ENCODE data around the gene NPAS3.

Gene NPAS3

DNA sequence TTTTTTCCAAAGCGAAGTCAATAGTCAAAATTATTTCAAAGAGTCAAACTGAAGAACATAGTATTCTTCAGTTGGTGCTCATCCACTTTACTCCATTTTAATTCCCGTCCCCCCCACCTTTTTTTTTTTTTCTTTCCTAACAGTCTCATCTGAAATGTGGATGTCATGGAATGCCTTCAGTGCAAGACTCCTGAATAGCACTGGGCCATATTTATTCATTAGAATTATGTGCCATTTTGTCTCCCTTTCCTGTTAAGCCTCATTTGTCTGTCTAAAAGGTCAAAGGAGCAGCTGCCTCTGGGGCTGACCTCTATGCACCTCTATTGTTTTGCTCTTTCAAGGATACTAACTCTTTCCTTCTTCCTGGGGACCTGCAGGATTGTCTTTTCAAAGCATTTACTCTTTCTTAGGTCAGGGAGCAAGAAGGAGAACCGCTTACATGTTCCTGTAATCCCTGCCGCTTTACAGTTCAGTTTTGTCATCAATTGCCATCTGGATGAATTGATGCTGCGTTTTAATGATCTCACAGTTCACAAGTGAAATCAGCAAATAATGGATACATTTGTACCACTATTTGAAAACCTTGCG, 310.6 kb downstream of the NPAS3 start:
- DNase-seq (ENCODE audit: low read depth, low spot score) = no peak

- no peak for DNase-seq (ENCODE audit: low read depth, low spot score)
These were observed 312.3 kb downstream of the NPAS3 start for GRCh38 chr14:33250963-33251362.

DNA sequence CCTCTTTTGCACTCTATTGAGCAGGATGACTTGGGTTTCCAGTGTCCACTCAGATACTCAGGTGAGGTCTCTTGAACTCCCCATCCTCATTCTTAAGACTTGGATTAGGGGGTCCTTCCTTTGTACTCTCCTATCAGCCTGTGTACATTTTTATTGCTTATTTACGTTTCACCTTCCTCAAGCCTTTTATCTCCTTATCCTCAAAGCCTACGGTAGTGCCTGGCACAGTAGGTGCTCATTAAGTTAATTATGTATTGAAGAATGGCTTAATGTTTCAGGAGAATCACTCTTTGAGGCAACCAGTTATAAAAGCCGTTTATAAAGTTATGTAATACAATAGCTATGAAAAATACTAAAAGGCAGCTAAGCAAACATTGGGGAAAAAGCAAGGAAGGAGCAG, 315.7 kb downstream of the NPAS3 start:
- DNase-seq (ENCODE audit: low read depth, low spot score) = no peak

- no peak for DNase-seq (ENCODE audit: low read depth, low spot score)
These were observed 316.2 kb downstream of the NPAS3 start for GRCh38 chr14:33254861-33255395.

- no peak for DNase-seq (ENCODE audit: low read depth, low spot score)
These were observed 319.1 kb downstream of the NPAS3 start for GRCh38 chr14:33257796-33258195.

- DNase-seq (ENCODE audit: low read depth, low spot score) = no peak
These were observed 321.1 kb downstream of the NPAS3 start for GRCh38 chr14:33259764-33260163.

DNA sequence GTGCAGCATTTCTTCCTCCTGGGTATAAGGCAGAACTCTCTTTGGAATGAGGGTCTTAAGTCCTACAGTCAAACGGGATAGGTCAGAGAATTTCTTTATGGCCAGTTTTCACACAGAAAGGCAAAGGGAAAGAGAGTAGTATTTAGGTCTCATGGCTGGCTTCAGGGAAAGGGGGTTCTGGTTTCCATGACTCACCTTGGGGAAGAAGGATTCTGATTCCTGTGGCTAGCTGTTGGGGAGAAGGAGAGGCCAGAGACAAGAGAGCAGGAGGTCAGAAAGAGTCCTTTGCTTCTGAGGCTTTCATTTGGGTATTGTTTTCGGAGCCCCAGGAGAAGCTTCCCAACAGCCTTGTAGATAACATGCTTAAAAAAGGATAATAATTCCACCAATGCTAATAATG, 332.5 kb downstream of the NPAS3 start:
- DNase-seq (ENCODE audit: low read depth, low spot score) = peak; percentile 80

DNA sequence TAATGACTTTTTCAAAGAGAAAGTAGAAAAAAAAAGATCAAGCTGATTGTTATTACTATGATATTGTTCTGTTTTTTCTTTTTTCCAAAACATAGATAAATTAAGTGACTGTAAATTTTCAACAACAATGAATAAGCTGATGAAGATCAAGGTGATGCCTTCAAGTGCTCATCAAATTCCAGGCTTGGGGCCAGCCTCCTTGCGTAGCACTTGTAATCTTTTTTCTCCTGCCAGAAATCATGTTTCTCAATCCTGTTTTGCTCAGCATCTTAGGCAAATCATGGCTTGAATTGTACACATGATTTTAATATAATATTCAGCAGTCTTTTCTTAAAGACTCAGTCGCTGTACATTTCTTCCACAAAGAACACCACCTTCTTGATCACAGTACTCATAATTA, 333.2 kb downstream of the NPAS3 start:
- DNase-seq (ENCODE audit: low read depth, low spot score) = no peak

DNA sequence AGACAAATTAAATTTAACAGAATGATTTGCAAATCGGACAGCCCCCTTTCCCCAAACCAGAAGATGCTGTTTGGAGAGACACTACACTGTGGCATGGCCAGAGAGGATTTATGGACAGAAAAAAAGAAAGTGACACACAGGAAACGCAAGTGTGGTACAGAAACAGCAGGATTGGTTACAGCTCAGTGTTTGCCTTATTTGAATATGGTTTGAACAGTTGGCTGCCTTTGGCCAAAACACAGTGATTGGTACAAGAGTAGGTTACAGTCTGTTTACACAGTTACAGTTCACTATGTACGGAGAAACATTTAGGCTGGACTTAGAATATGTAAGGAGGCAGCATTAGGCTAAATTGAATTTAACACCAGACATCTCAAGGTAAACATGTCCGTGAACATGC, 335.3 kb downstream of the NPAS3 start:
- no peak for DNase-seq (ENCODE audit: low read depth, low spot score)

DNA sequence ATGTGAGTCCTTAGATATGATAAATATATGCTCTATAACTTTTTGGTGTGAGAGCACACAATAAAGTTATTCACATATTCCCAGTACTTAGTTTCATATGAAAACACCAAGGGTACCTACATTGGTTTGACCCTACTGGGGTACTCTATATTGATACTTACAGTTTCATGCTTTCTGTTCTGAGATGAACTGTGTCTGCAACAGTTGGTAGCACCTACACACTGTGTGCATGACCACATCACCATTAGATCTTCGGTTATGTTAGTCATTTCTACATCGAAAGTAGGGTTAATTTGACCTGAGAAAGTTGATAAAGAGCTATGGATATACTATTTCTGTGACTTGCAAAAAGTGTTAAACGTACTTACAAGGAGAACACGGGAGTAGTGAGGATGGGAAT, 337.2 kb downstream of the NPAS3 start:
- DNase-seq (ENCODE audit: low read depth, low spot score) = no peak

GRCh38 chr14:33279865-33280264, 341.2 kb downstream of the NPAS3 start:
- DNase-seq (ENCODE audit: low read depth, low spot score) = no peak

DNA sequence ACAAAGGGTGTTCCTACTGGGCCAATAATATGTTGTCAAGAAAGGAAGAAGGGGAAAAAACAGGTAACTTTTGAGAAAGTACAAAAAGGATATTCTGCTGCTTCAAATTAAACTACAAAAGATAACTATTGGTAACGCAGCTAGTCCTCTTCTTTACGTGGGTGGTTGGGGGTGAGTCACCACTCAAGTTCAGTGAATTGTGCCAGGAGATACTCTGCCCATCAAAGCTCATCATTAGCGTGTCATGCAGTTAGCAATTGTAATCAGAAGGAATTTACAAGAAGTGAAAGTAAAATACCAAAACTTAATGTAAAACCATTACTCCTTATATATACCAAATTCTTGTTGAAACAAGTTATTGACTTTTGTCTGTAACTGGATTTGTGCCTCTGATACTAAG, 342.0 kb downstream of the NPAS3 start:
- peak; percentile 15 for DNase-seq (ENCODE audit: low read depth, low spot score)

- peak; percentile 53 for DNase-seq (ENCODE audit: low read depth, low spot score)
These were observed 343.9 kb downstream of the NPAS3 start for GRCh38 chr14:33282331-33283230.

DNA sequence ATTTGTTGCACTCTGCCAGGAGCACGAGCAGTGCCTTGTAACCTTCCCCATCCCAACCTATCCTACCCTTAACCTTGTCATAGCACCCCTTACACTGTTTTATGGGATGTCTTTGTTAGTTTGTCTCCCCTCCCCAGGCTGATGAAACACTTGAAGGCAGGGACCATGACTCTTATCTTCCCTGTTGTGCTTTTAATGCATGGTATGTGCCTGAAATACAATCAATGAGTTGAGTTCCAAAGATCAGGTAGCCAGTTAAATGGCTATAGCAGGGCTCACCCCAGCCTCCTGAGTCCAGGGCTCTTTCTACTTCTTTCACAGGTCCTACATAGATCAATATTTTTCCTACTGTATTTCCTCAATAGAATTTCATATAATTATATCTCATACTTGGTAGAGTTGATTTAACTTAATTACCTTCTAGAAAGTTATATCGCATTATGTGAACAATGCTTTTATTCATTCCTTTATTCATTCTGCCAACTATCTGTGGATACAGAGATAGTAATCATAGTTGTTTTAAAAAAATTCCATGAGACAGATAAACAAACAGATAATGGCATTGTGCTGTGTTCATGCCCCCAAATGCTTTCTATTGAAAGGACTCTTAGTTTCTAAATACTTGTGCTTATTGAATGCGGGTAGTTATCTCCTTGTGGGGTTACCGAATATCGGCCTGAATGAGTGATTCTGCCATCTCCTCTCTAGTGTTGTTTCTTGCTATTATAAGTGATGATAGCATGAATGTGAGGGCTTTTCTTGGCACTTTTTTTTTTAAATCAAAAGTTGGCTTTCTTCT, 347.4 kb downstream of the NPAS3 start:
- no peak for DNase-seq (ENCODE audit: low read depth, low spot score)

DNA sequence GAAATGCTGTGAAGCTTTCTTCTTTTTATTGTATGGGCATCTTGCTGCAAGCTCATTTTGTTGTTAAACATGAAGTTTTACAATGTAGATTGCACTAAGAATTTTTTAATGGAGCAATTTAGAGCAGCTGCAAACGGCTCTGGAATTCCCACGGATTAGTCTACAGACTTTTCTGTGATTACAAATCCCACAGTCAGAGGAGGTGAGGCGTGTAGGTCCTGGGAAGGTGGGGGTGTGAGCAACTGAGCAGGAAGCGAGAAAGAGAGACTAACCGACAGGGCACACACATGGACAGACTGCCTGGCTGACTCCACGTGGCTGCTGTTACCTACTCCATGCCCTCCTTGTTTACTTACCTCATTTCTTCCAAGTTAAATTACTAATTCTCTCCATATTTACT, 348.5 kb downstream of the NPAS3 start:
- DNase-seq (ENCODE audit: low read depth, low spot score) = peak; percentile 51

DNA sequence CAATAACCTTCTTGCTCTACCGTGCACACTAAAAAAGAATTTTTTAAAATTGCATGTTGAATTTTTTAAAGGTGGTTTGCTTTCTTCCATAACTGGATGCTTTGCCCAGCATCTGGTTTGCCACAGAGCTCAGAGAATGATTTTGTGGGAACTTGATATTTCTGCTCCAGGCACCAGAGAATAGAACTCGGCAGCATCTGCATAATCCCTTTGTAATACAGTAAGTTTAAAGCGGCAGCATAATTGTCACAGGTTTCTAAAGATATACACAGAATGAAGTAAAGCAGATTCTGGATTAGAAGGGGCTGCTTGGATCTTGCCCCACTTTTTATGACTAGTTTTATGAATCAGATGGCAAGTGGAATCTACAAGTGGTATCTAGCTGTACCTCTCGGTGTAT, 352.0 kb downstream of the NPAS3 start:
- no peak for DNase-seq (ENCODE audit: low read depth, low spot score)

DNA sequence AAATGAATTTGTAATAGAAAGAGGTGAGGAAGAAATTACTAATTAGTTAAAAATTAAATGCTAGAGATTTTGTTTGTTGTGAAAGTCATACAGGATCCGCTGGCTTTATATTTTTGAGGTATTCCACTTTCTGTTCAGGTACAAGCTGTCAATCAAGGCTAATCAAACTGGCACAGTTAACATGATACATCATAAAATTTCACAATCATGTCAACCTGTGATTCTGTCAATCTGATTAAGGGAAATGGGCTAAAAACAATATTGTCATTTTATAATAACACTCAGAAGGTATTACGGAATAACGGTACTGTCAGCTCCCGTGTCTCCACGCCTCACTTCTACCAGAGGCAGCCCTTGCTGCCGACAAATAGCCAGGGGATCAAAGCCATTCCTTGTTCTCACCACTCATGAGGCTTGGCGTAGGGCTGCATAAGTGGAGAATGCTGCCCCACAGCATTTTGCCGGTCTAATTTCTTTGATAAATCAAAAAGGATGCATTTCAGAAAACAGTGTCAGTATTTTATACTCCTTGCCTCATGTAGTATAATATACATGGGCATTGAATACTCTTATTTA, 352.9 kb downstream of the NPAS3 start:
- no peak for DNase-seq (ENCODE audit: low read depth, low spot score)

DNA sequence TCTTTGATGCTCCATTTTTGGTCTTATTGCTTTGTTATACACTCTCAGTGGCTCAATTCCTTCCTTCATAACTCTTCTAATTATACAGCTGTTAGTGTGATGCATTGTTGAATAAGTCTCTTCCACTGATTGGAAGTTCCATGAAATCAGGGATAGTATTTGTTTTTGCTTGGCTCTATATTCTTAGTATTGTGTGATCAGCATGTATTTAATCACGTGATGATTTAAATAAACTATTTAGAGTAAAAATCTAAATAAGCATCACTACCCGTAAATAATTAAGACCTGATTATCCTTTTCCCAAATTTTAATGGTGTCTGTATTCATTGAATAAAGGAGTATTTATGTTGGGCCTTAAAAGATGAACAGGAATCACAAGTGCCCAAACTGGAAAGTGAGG, 355.7 kb downstream of the NPAS3 start:
- no peak for DNase-seq (ENCODE audit: low read depth, low spot score)

DNA sequence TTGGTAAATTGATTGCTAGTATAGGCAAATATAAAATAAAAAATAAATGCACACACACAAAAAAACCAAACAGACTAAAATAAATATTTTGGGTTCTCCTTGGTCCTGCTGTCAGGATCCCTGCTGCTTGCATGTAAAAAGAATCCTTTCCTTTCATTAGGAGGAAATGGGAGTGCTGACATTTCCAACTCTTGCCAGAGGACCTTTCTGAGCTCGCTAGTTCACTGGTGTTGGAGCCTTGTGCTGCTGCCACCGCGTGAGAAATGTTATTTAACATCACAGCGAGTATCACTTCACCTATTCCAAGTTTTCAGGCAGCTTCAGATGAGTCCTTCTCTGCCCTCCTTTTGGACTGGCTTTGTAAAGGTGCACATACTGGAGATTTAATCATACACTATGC, 358.9 kb downstream of the NPAS3 start:
- no peak for DNase-seq (ENCODE audit: low read depth, low spot score)

DNA sequence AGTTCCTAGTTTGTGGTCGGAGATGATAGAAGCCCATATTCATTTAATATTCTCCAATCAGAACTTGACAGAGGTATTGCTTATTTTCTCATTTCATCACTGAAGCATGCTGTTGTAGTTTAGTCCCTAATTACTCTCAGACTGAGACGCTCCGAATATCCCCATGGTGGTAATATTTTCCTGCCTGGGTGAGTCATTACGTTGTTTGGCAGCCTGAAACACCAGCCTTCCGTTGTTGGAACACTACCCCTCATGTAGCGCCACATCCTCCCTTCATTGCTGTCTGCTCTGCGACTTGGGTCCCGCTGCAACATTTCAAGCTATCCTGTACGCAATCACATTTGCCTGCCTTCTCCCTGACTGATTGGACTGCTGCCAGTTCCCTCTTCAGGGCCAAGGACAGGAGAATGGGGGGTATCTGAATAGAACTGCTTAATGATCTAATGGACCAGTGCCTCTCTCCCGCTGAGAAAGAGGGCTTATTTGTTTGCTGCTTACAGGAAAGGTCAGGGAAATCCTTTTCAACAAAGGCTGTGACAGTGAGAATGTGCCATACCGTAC, 369.1 kb downstream of the NPAS3 start:
- peak; percentile 90 for DNase-seq (ENCODE audit: low read depth, low spot score)

DNA sequence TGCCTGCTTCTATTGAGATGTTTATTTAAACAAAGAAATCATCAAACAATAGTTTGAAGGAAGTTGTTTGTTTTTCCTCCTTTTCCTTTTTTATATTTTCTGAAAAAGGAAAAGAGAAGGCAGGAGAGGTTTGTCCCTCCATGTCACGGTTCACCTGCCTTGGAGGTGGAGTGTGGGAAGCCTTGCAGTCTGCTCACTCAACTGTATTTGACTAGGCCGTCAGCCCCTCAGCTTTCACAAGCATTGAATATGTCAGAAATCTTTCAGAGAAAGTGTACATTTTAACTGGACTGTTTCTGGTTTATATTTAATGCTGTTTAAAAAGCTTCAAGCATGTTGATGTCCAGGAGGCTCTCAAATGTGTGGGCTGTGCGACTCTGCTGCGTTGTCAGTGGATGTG, 370.4 kb downstream of the NPAS3 start:
- DNase-seq (ENCODE audit: low read depth, low spot score) = peak; percentile 5

DNA sequence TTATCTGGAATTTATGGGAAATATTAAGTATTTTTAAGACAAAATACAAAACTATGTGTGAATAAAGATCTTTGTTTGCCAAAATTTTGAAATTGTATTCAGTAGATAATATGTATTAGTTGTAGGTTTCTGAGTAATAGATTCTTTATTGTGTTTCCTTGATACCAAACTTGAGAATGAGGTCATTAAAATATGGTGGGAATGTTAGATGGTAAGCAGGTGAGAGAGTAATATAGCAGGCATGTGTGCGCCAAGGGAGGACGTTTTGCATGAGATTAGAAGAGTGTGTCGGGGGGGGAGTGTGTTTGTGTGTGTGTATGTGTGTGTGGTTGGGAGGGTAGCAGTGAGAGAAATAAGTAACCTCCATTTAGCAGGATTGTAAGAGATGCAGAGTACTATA, 376.5 kb downstream of the NPAS3 start:
- DNase-seq (ENCODE audit: low read depth, low spot score) = no peak
